ENCODE data around the gene ASB16. TPM values are rescaled to one million over a fixed set of nuclear protein-coding genes. Genes with fewer than 3 reads are reported as not detected.
A peak's percentile ranks its signal among the peaks of the same experiment; 100 is the strongest.

The ASB16 gene
- total RNA-seq, 2 donors from 2014 or later, result 0.53 TPM; not detected in 1

- Histone ChIP-seq H3K4me3 (ENCODE audit: low read length) (peak overlapping the region; percentile 93), H3K27ac (ENCODE audit: low read depth, low read length) (peak overlapping the region; percentile 87), H3K4me1 (ENCODE audit: control insufficient read depth, insufficient read depth, low read length) (no peaks in the 10 kb centered on the region), H3K9ac (ENCODE audit: extremely low read depth, low read length, poor library complexity, severe bottlenecking) (peak overlapping the region; percentile 62), H3K9me3 (ENCODE audit: control insufficient read depth, low read length) (no peaks in the 10 kb centered on the region), H3K36me3 (ENCODE audit: control insufficient read depth, insufficient read depth, low read length) (peaks cover 5% of the 10 kb centered on the region), H3K27me3 (ENCODE audit: control insufficient read depth, insufficient read depth, low read length, poor library complexity, severe bottlenecking) (no peaks in the 10 kb centered on the region)
- Mint-ChIP-seq H3K4me3 (peak overlapping the region; percentile 86), H3K27me3 (ENCODE audit: insufficient read depth) (no peaks in the 10 kb centered on the region), H3K4me1 (peaks cover 14% of the 10 kb centered on the region), H3K9me3 (no peaks in the 10 kb centered on the region), H3K27ac (peak overlapping the region; percentile 96), H3K36me3 (ENCODE audit: low read depth) (peaks cover 7% of the 10 kb centered on the region)
- 0 to 1% methylated on average over 4 to 17 of the region's 17 CpGs for WGBS, 2 experiments (ENCODE audit: insufficient coverage in 1 of 2, insufficient read length in 1 of 2)
- TF ChIP-seq CTCF (conservative IDR thresholded peaks at IDR 0.05), result no peak
- DNase-seq, result peak; percentile 86
Observed at GRCh38 chr17:44221862-44222111, 51.3 kb downstream of the ASB16 start.

GRCh38 chr17:44222112-44222869 is 51.8 kb downstream of the ASB16 start:
- peak overlapping the region; percentile 87 for H3K27ac ChIP-seq (ENCODE audit: low read depth, low read length)
- WGBS, 2 experiments (ENCODE audit: insufficient coverage in 1 of 2, insufficient read length in 1 of 2), result 2 to 6% methylated on average over 20 to 36 of the region's 36 CpGs
- H3K4me3 Mint-ChIP-seq, result peak overlapping the region; percentile 86

GRCh38 chr17:44223541-44224071 is 53.1 kb downstream of the ASB16 start:
- peaks cover 2% of the 10 kb centered on the region for H3K27me3 Mint-ChIP-seq (ENCODE audit: insufficient read depth)
- no peak for TF ChIP-seq CTCF (conservative IDR thresholded peaks at IDR 0.05)
- no peaks in the 10 kb centered on the region for H3K9me3 Mint-ChIP-seq
- H3K4me1 ChIP-seq (ENCODE audit: control insufficient read depth, insufficient read depth, low read length), result no peaks in the 10 kb centered on the region
- H3K9me3 ChIP-seq (ENCODE audit: control insufficient read depth, low read length), result no peaks in the 10 kb centered on the region
- no peak overlapping the region for H3K4me3 ChIP-seq (ENCODE audit: low read length)
- H3K27me3 ChIP-seq (ENCODE audit: control insufficient read depth, insufficient read depth, low read length, poor library complexity, severe bottlenecking), result no peaks in the 10 kb centered on the region
- WGBS, 2 experiments (ENCODE audit: insufficient coverage in 1 of 2, insufficient read length in 1 of 2), result 87 to 98% methylated on average over 5 to 7 of the region's 7 CpGs
- H3K4me3 Mint-ChIP-seq, result no peak overlapping the region
- no peak overlapping the region for H3K9ac ChIP-seq (ENCODE audit: extremely low read depth, low read length, poor library complexity, severe bottlenecking)
- no peaks in the 10 kb centered on the region for H3K36me3 ChIP-seq (ENCODE audit: control insufficient read depth, insufficient read depth, low read length)
- peaks cover 8% of the 10 kb centered on the region for H3K4me1 Mint-ChIP-seq
- H3K27ac ChIP-seq (ENCODE audit: low read depth, low read length), result no peak overlapping the region
- no peak overlapping the region for H3K27ac Mint-ChIP-seq
- no peaks in the 10 kb centered on the region for H3K36me3 Mint-ChIP-seq (ENCODE audit: low read depth)
- DNase-seq, result no peak

More at GRCh38 chr17:44222112-44222869, 51.8 kb downstream of the ASB16 start:
- H3K27me3 Mint-ChIP-seq (ENCODE audit: insufficient read depth), result no peaks in the 10 kb centered on the region
- peaks cover 4% of the 10 kb centered on the region for H3K36me3 Mint-ChIP-seq (ENCODE audit: low read depth)
- peak; percentile 44 for TF ChIP-seq CTCF (conservative IDR thresholded peaks at IDR 0.05)
- peak overlapping the region; percentile 96 for H3K27ac Mint-ChIP-seq
- peak; percentile 93 for DNase-seq
- H3K4me1 Mint-ChIP-seq, result peaks cover 14% of the 10 kb centered on the region
- Histone ChIP-seq H3K9ac (ENCODE audit: extremely low read depth, low read length, poor library complexity, severe bottlenecking) (peak overlapping the region; percentile 62), H3K9me3 (ENCODE audit: control insufficient read depth, low read length) (no peaks in the 10 kb centered on the region), H3K4me1 (ENCODE audit: control insufficient read depth, insufficient read depth, low read length) (no peaks in the 10 kb centered on the region), H3K27me3 (ENCODE audit: control insufficient read depth, insufficient read depth, low read length, poor library complexity, severe bottlenecking) (no peaks in the 10 kb centered on the region), H3K4me3 (ENCODE audit: low read length) (peak overlapping the region; percentile 93), H3K36me3 (ENCODE audit: control insufficient read depth, insufficient read depth, low read length) (peaks cover under 1% of the 10 kb centered on the region)
- no peaks in the 10 kb centered on the region for H3K9me3 Mint-ChIP-seq

Small RNA genes within 50 kb of the gene (microRNA-seq; reads per million reads assigned to microRNA genes)
- gene MIR6782 (ENCODE audit: borderline microRNAs expressed), result not detected

Other genes with a start within 250 kb of the ASB16 start
- gene PPY, start 228.2 kb upstream of the ASB16 start, total RNA-seq, result not detected
- 1 to 10 TPM; 1.3 to 1.4 TPM for gene PYY, start 216.8 kb upstream of the ASB16 start, total RNA-seq
- 1 to 10 TPM; 1.4 to 2.1 TPM for gene NAGS, start 166.1 kb upstream of the ASB16 start, total RNA-seq
- 10 to 100 TPM; 27.2 to 27.7 TPM for gene TMEM101, start 155.7 kb upstream of the ASB16 start, total RNA-seq
- 100 to 1,000 TPM in 1 of 2 donors, 10 to 100 TPM in 1; 97.7 to 102 TPM for gene LSM12, start 104.0 kb upstream of the ASB16 start, total RNA-seq
- 100 to 1,000 TPM in 1 of 2 donors, 10 to 100 TPM in 1; 88.8 to 129 TPM for gene G6PC3, start 100.0 kb upstream of the ASB16 start, total RNA-seq
- 10 to 100 TPM; 36.9 to 64.6 TPM for gene HDAC5, start 47.1 kb upstream of the ASB16 start, total RNA-seq
- 10 to 100 TPM; 20.9 to 23.4 TPM for gene HROB, start 28.8 kb upstream of the ASB16 start, total RNA-seq
- gene TMUB2, start 16.3 kb downstream of the ASB16 start, total RNA-seq, result 10 to 100 TPM; 28.8 to 33.1 TPM
- gene ATXN7L3, start 29.2 kb downstream of the ASB16 start, total RNA-seq, result 100 to 1,000 TPM; 118 to 144 TPM
- gene UBTF, start 49.0 kb downstream of the ASB16 start, total RNA-seq, result 10 to 100 TPM; 62.0 to 89.9 TPM
- under 1 TPM in 1 of 2 donors, not detected in 1; 0.04 TPM for gene SLC4A1, start 97.4 kb downstream of the ASB16 start, total RNA-seq
- gene RUNDC3A, start 137.9 kb downstream of the ASB16 start, total RNA-seq, result 1 to 10 TPM; 1.0 to 2.1 TPM
- gene SLC25A39, start 154.1 kb downstream of the ASB16 start, total RNA-seq, result 100 to 1,000 TPM; 191 to 201 TPM
- gene GRN, start 174.6 kb downstream of the ASB16 start, total RNA-seq, result 100 to 1,000 TPM; 178 to 205 TPM
- 10 to 100 TPM; 45.7 to 51.9 TPM for gene FAM171A2, start 193.1 kb downstream of the ASB16 start, total RNA-seq
- 1 to 10 TPM; 5.2 to 8.5 TPM for gene ITGA2B, start 218.9 kb downstream of the ASB16 start, total RNA-seq

All from endodermal cell (in vitro differentiated cells).